GM12878 (cell line): Measurements from ENCODE around the gene EFHC1. TPM values are rescaled to one million over a fixed set of nuclear protein-coding genes. Genes with fewer than 3 reads are reported as not detected.

Source experiments
- ATAC-seq: fragments of 200-7000 bp; cut with Tn5 transposase; 3 replicates; pipeline ENCODE4 v1.9.1; 2020; ENCODE audit warnings: mild to moderate bottlenecking, moderate library complexity
- BruUV-seq: library from RNA; stranded (reverse); fragments of 400-500 nt; replicated peaks from 2 replicates; lab custom pipeline; 2021; lab: Mats Ljungman, UMichigan
- CTCF ChIA-PET: fragments of 300-600 bp; sonication (Branson Sonifier 250); formaldehyde crosslinking; extraction: SDS; loops from one replicate; lab custom pipeline; 2021; ENCODE audit warnings: inconsistent platforms; lab: Yijun Ruan, JAX
- POLR2A ChIA-PET: fragments of 350-600 bp; formaldehyde crosslinking; extraction: SDS; loops from one replicate; lab custom pipeline; 2021; ENCODE audit warnings: inconsistent platforms; lab: Charles Lee
- RAD21 ChIA-PET: fragments of 300-600 bp; sonication (Branson Sonifier 250); formaldehyde crosslinking; loops from one replicate; lab custom pipeline; 2023; ENCODE audit warnings: antibody characterized with exemption; ENCODE audit not compliant: unreplicated experiment; lab: Charles Lee
- SMC1A ChIA-PET: fragments of 300-600 bp; sonication (Branson Sonifier 250); formaldehyde crosslinking; loops from one replicate; lab custom pipeline; 2023; ENCODE audit not compliant: unreplicated experiment, uncharacterized antibody; lab: Charles Lee
- DNase-seq: peaks from one replicate; pipeline ENCODE4 v3.0.0-alpha.2; 2011; ENCODE audit warnings: low read depth, low spot score
- FAIRE-seq: peaks from 3 replicates; lab custom pipeline; 2011; peaks lifted over from hg19 to GRCh38; lab: Jason Lieb, UNC
- H2AFZ ChIP-seq: 2 replicates; pipeline ENCODE4 v1.6.0; 2011; ENCODE audit warnings: low read depth, low read length, control low read depth; ENCODE audit not compliant: control insufficient read depth
- H3K27ac ChIP-seq: 2 replicates; pipeline ENCODE4 v1.5.1; 2011; ENCODE audit warnings: control low read depth; ENCODE audit not compliant: control insufficient read depth, insufficient read depth
- H3K27me3 ChIP-seq, 2 experiments: replicated peaks in 1 of 2; 2 replicates each; pipeline versions ENCODE4 v1.6.0 to v1.6.1; 2011; ENCODE audit warnings: low read length in 1 of 2; ENCODE audit not compliant: control insufficient read depth in 2 of 2, insufficient read depth in 2 of 2
- H3K36me3 ChIP-seq, 2 experiments: 2 replicates each; pipeline ENCODE4 v1.5.1; 2011; ENCODE audit warnings: low read length in 1 of 2; ENCODE audit not compliant: control insufficient read depth in 2 of 2, insufficient read depth in 2 of 2
- H3K4me1 ChIP-seq: 2 replicates; pipeline ENCODE4 v1.6.1; 2011; ENCODE audit warnings: mild to moderate bottlenecking, low read length, moderate library complexity, mixed read lengths; ENCODE audit not compliant: control insufficient read depth, insufficient read depth
- H3K4me2 ChIP-seq: 2 replicates; pipeline ENCODE4 v1.6.0; 2011; ENCODE audit warnings: control low read depth; ENCODE audit not compliant: control insufficient read depth, insufficient read depth
- H3K4me3 ChIP-seq: fragments of 200-600 bp; sonication (generic); 2 replicates; pipeline ENCODE4 v1.5.1; 2016
- H3K79me2 ChIP-seq: 2 replicates; pipeline ENCODE4 v1.6.0; 2011; ENCODE audit warnings: low read length; ENCODE audit not compliant: control insufficient read depth, insufficient read depth
- H3K9ac ChIP-seq: 2 replicates; pipeline ENCODE4 v1.8.0; 2011; ENCODE audit warnings: low read length, control low read depth, mixed read lengths; ENCODE audit not compliant: control insufficient read depth, insufficient read depth
- H3K9me3 ChIP-seq: replicated peaks from 3 replicates; pipeline ENCODE4 v1.5.1; 2011; ENCODE audit warnings: mild to moderate bottlenecking, low read length; ENCODE audit not compliant: control insufficient read depth, insufficient read depth
- H4K20me1 ChIP-seq: 2 replicates; pipeline ENCODE4 v1.6.0; 2011; ENCODE audit not compliant: control insufficient read depth, insufficient read depth
- BACH1 ChIP-seq: fragments of 450-650 bp; IDR thresholded peaks from 2 replicates; pipeline ENCODE4 v1.6.1; 2017; ENCODE audit warnings: mild to moderate bottlenecking, borderline replicate concordance
- CHD2 ChIP-seq: IDR thresholded peaks from 2 replicates; pipeline ENCODE4 v1.6.1; 2011; ENCODE audit warnings: low read depth, low read length, improper control_type of control experiment, borderline replicate concordance
- NR2F1 ChIP-seq: fragments of 450-650 bp; conservative IDR thresholded peaks from 2 replicates; pipeline ENCODE4 v1.6.1; 2017; ENCODE audit warnings: mild to moderate bottlenecking
- PKNOX1 ChIP-seq: fragments of 450-650 bp; IDR thresholded peaks from 2 replicates; pipeline ENCODE4 v1.6.1; 2016; ENCODE audit warnings: mild to moderate bottlenecking
- SMARCA5 ChIP-seq: fragments of 450-650 bp; IDR thresholded peaks from 2 replicates; pipeline ENCODE4 v1.6.1; 2017; ENCODE audit warnings: mild to moderate bottlenecking
- SREBF2 ChIP-seq: IDR thresholded peaks from 2 replicates; pipeline ENCODE4 v1.6.1; 2012; ENCODE audit warnings: mild to moderate bottlenecking, low read length
- TBL1XR1 ChIP-seq: IDR thresholded peaks from 2 replicates; pipeline ENCODE4 v1.6.1; 2012; ENCODE audit warnings: low read depth, low read length, improper control_type of control experiment
- TCF3 ChIP-seq: IDR thresholded peaks from 2 replicates; pipeline ENCODE4 v1.6.1; 2012; ENCODE audit warnings: low read depth, mild to moderate bottlenecking, low read length, borderline replicate concordance; ENCODE audit not compliant: insufficient read depth
- ZNF622 ChIP-seq: fragments of 450-650 bp; IDR thresholded peaks from 2 replicates; pipeline ENCODE4 v1.6.1; 2017; ENCODE audit warnings: mild to moderate bottlenecking, inconsistent platforms
- ZZZ3 ChIP-seq: IDR thresholded peaks from 2 replicates; pipeline ENCODE4 v1.6.1; 2011; ENCODE audit warnings: low read depth; ENCODE audit not compliant: control insufficient read depth, insufficient read length
- WGBS: methylation state at CpG from one replicate; pipeline ENCODE4 v1.1.6; 2016; ENCODE audit warnings: low lambda C conversion rate; ENCODE audit not compliant: insufficient replicate concordance, insufficient coverage; ENCODE audit errors: missing lambda C conversion rate; 5-methylcytosine and 5-hydroxymethylcytosine counted together
- in situ Hi-C: fragments of 300-500 bp; cut with MboI; formaldehyde crosslinking; loops from 9 replicates; pipeline ENCODE4 v1.14.3; 2018; ENCODE audit warnings: mixed read lengths
- intact Hi-C: fragments of 100-400 bp; cut with micrococcal nuclease; formaldehyde crosslinking; loops from one replicate; pipeline ENCODE4 v1.14.2; 2022; ENCODE audit not compliant: unreplicated experiment
- polyA plus RNA-seq, 11 experiments: library from polyadenylated mRNA; depleted of rRNA in 4 of 11; unstranded in 6 of 11; stranded (reverse) in 5 of 11; fragments of >200 nt; fragmentation: Nextera tagmentation in 4 of 11; fragmentation: Illumina TruSeq in 1 of 11; extraction: Ambion mirVana in 4 of 11; extraction: Trizol in 1 of 11; gene quantifications; 1 replicate in 1 of 11; 2 replicates in 10 of 11; pipeline versions ENCODE4 v1.2.1 to v1.2.3, GENCODE V29; 2011 to 2016; ENCODE audit warnings: inconsistent platforms in 2 of 11, missing spikeins in 2 of 11, low read depth in 1 of 11
- total RNA-seq, 4 experiments: library from RNA; depleted of rRNA in 3 of 4; stranded (reverse); fragments of >200 nt in 3 of 4; fragmentation: Illumina TruSeq in 1 of 4; extraction: Trizol in 1 of 4; gene quantifications; 2 replicates each; pipeline versions ENCODE4 v1.2.1 to v1.2.3, GENCODE V29; 2013 to 2021

The EFHC1 gene
- total and polyA plus RNA-seq, 10 of the 15 experiments (the other 5 are each of a cell fraction or from before 2014, with no cell fraction given), result 5.5 to 14.5 (median 8.8) TPM

- ChIA-PET CTCF (no interaction called here), SMC1A (interaction anchor here (0.6 to 1.6 kb wide), 3 partner anchors 13 to 99 kb away, joined by 3 to 4 read pairs (median 3); no protein-coding TSS in a partner anchor), POLR2A (no interaction called here), RAD21 (no interaction called here)
- Histone ChIP-seq H3K4me2 (no peak overlapping the region), H3K4me3 (no peak overlapping the region), H3K4me1 (peaks cover 7% of the 10 kb centered on the region), H3K79me2 (no peaks in the 10 kb centered on the region), H3K9ac (no peak overlapping the region), H3K27ac (no peak overlapping the region), H4K20me1 (no peaks in the 10 kb centered on the region), H3K27me3 (no peaks in the 10 kb centered on the region), H3K9me3 (no peaks in the 10 kb centered on the region), H3K36me3 (peaks cover 0 to 2% of the 10 kb centered on the region in 2 experiments; a peak in 1 of 4 replicates), H2AFZ (no peak overlapping the region)
- ATAC-seq, result no peak
- intact Hi-C loops (no loop called here), in situ Hi-C loops (no loop called here)
- no TSS peak for BruUV-seq
- 92% methylated on average over 7 of the region's 7 CpGs for WGBS
- no peak for DNase-seq
- no peak for FAIRE-seq
- TF ChIP-seq SMARCA5 (no peak), BACH1 (no peak), TBL1XR1 (no peak), NR2F1 (no peak), CHD2 (no peak), ZZZ3 (no peak), TCF3 (no peak), PKNOX1 (no peak), SREBF2 (no peak), ZNF622 (no peak)
Measured at GRCh38 chr6:52522151-52522626, 102.0 kb downstream of the EFHC1 start.
